Measurements from ENCODE around the gene PERP. TPM values are rescaled to one million over a fixed set of nuclear protein-coding genes. Genes with fewer than 3 reads are reported as not detected.

PERP gene
- total and polyA plus RNA-seq, 2 donors (not counting 1 experiment from before 2014, with no cell fraction given) = 0.22 to 0.30 TPM

DNA sequence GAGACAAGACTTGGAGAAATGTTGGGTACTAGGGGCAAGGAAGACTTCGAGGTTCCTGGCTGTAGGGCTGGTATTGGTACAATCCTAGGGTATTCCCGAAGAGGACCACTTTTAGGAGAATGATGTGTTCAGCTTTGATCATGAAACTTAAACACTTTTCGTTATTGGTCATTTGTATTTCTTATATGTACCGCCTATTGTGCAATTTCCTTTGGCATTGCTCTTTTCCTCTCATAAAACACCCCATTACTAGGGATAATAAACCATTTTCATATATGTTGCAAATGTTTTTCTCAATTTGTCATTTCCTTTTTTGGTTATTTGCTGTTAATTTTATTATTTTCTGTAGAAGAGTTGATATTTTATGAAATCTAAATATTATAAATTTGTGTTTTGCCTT lies 35.6 kb upstream of the PERP start:
- Mint-ChIP-seq H3K4me3 (no peak overlapping the region), H3K27me3 (peaks cover 35% of the 10 kb centered on the region), H3K27ac (no peak overlapping the region), H3K9me3 (ENCODE audit: insufficient read depth) (peaks cover 2% of the 10 kb centered on the region), H3K4me1 (peaks cover 5% of the 10 kb centered on the region)
- ChIA-PET CTCF (no interaction called here), POLR2A (no interaction called here)
- DNase-seq (no peak), ATAC-seq (ENCODE audit: low read depth) (no peak)
- Histone ChIP-seq H2AFZ (ENCODE audit: insufficient read depth, low read depth, low read length, poor library complexity, severe bottlenecking) (no peak overlapping the region), H3K36me3 (replicated peaks in 1 of 2; ENCODE audit: control extremely low read depth in 1 of 2, control insufficient read depth in 1 of 2, extremely low read depth in 1 of 2, insufficient read depth in 2 of 2, low read length in 1 of 2) (no peaks in the 10 kb centered on the region), H3K4me3 (ENCODE audit: control extremely low read depth in 1 of 5, extremely low read depth in 1 of 5, insufficient read depth in 1 of 5, low read depth in 2 of 5, low read length in 4 of 5) (no peak overlapping the region), H4K20me1 (ENCODE audit: control insufficient read depth, insufficient read depth, low read length, poor library complexity, severe bottlenecking) (no peaks in the 10 kb centered on the region), H3K27me3 (replicated peaks in 1 of 4; ENCODE audit: control extremely low read depth in 1 of 4, control insufficient read depth in 3 of 4, insufficient read depth in 4 of 4, low read length in 3 of 4) (peaks cover 0 to 18% (median 7%) of the 10 kb centered on the region in 4 experiments), H3K4me1 (ENCODE audit: control insufficient read depth in 2 of 2, insufficient read depth in 2 of 2, low read length in 2 of 2) (peaks cover 0 to 3% of the 10 kb centered on the region in 2 donors), H3K4me2 (replicated peaks; ENCODE audit: low read depth, low read length, poor library complexity, severe bottlenecking) (no peak overlapping the region), H3K9me3 (ENCODE audit: control extremely low read depth in 1 of 3, control insufficient read depth in 2 of 3, insufficient read depth in 1 of 3, low read length in 2 of 3) (peaks cover 0 to 3% (median 0%) of the 10 kb centered on the region in 3 donors), H3K9ac (ENCODE audit: low read length) (no peak overlapping the region), H3K79me2 (ENCODE audit: control insufficient read depth, insufficient read depth, low read length) (no peaks in the 10 kb centered on the region), H3K27ac (ENCODE audit: low read length in 2 of 2) (no peak overlapping the region)
- intact Hi-C loops (cut with micrococcal nuclease) = no loop called here
- 25% methylated on average over 1 of the region's 4 CpGs for WGBS (ENCODE audit: insufficient coverage)
- no peak for TF ChIP-seq EZH2 (IDR thresholded peaks at IDR 0.05; ENCODE audit: borderline replicate concordance, insufficient read depth, low read depth, low read length, poor library complexity, severe bottlenecking)

DNA sequence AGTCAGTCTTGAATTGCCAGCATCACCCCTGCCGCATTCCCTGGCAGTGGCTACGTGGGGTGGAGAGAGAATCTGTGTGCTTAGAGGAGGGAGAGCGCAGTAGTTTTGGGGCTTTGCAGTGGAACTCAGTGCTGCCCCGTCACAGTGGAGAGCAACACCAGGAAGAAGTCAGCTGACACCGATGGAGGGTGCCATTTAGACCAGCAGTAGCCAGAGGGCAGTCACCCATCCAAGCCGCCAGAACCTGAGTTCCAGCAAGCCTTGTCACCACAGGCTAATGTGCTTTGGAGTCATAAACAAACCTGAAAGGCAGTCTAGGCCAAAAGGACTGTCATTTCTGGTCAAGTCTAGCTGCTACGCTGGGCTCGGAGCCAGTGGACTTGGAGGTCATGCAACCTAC lies 22.0 kb upstream of the PERP start:
- peaks cover 0 to 6% (median 0%) of the 10 kb centered on the region in 4 experiments for H3K27me3 ChIP-seq (replicated peaks in 1 of 4; ENCODE audit: control extremely low read depth in 1 of 4, control insufficient read depth in 3 of 4, insufficient read depth in 4 of 4, low read length in 3 of 4)
- no peak overlapping the region for H2AFZ ChIP-seq (ENCODE audit: insufficient read depth, low read depth, low read length, poor library complexity, severe bottlenecking)
- H3K27ac ChIP-seq (ENCODE audit: low read length in 2 of 2) = no peak overlapping the region
- CTCF ChIA-PET = interaction anchor here (0.7 to 1.1 kb wide), 2 partner anchors 13 to 17 kb away, joined by 3 read pairs; no protein-coding TSS in a partner anchor
- no peak for DNase-seq
- no peaks in the 10 kb centered on the region for H3K9me3 ChIP-seq (ENCODE audit: control extremely low read depth in 1 of 3, control insufficient read depth in 2 of 3, insufficient read depth in 1 of 3, low read length in 2 of 3)
- H3K4me1 ChIP-seq (ENCODE audit: control insufficient read depth in 2 of 2, insufficient read depth in 2 of 2, low read length in 2 of 2) = no peaks in the 10 kb centered on the region
- H3K4me3 Mint-ChIP-seq = no peak overlapping the region
- no peaks in the 10 kb centered on the region for H3K4me1 Mint-ChIP-seq
- H3K4me2 ChIP-seq (replicated peaks; ENCODE audit: low read depth, low read length, poor library complexity, severe bottlenecking) = no peak overlapping the region
- 93% methylated on average over 8 of the region's 8 CpGs for WGBS (ENCODE audit: insufficient coverage)
- no peaks in the 10 kb centered on the region for H4K20me1 ChIP-seq (ENCODE audit: control insufficient read depth, insufficient read depth, low read length, poor library complexity, severe bottlenecking)
- H3K4me3 ChIP-seq (ENCODE audit: control extremely low read depth in 1 of 5, extremely low read depth in 1 of 5, insufficient read depth in 1 of 5, low read depth in 2 of 5, low read length in 4 of 5) = no peak overlapping the region
- no peaks in the 10 kb centered on the region for H3K36me3 ChIP-seq (replicated peaks in 1 of 2; ENCODE audit: control extremely low read depth in 1 of 2, control insufficient read depth in 1 of 2, extremely low read depth in 1 of 2, insufficient read depth in 2 of 2, low read length in 1 of 2)
- peaks cover 21% of the 10 kb centered on the region for H3K27me3 Mint-ChIP-seq
- H3K79me2 ChIP-seq (ENCODE audit: control insufficient read depth, insufficient read depth, low read length) = no peaks in the 10 kb centered on the region
- no peak overlapping the region for H3K9ac ChIP-seq (ENCODE audit: low read length)
- H3K9me3 Mint-ChIP-seq (ENCODE audit: insufficient read depth) = no peaks in the 10 kb centered on the region
- no peak for TF ChIP-seq EZH2 (IDR thresholded peaks at IDR 0.05; ENCODE audit: borderline replicate concordance, insufficient read depth, low read depth, low read length, poor library complexity, severe bottlenecking)
- TF ChIP-seq, protein P1, sequence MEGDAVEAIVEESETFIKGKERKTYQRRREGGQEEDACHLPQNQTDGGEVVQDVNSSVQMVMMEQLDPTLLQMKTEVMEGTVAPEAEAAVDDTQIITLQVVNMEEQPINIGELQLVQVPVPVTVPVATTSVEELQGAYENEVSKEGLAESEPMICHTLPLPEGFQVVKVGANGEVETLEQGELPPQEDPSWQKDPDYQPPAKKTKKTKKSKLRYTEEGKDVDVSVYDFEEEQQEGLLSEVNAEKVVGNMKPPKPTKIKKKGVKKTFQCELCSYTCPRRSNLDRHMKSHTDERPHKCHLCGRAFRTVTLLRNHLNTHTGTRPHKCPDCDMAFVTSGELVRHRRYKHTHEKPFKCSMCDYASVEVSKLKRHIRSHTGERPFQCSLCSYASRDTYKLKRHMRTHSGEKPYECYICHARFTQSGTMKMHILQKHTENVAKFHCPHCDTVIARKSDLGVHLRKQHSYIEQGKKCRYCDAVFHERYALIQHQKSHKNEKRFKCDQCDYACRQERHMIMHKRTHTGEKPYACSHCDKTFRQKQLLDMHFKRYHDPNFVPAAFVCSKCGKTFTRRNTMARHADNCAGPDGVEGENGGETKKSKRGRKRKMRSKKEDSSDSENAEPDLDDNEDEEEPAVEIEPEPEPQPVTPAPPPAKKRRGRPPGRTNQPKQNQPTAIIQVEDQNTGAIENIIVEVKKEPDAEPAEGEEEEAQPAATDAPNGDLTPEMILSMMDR (IDR thresholded peaks at IDR 0.05) = no peak
- POLR2A ChIA-PET = no interaction called here
- intact Hi-C loops (cut with micrococcal nuclease) = no loop called here
- no peak for ATAC-seq (ENCODE audit: low read depth)
- no peak overlapping the region for H3K27ac Mint-ChIP-seq
